CD8-positive, alpha-beta memory T cell (primary cell): Measurements from ENCODE around the gene COG5. TPM values are rescaled to one million over a fixed set of nuclear protein-coding genes. Genes with fewer than 3 reads are reported as not detected.
A peak's percentile ranks its signal among the peaks of the same experiment; 100 is the strongest.

Source experiments
- CTCF ChIA-PET: fragments of 350-600 bp; sonication (Branson Sonifier 250); formaldehyde crosslinking; loops from one replicate; lab custom pipeline; 2021; ENCODE audit warnings: antibody characterized with exemption; lab: Charles Lee
- POLR2A ChIA-PET: fragments of 350-600 bp; sonication (Branson Sonifier 250); formaldehyde crosslinking; loops from one replicate; lab custom pipeline; 2021; ENCODE audit warnings: antibody characterized with exemption; lab: Charles Lee
- DNase-seq, 5 donors: peaks; one replicate each; pipeline versions ENCODE4 v3.0.0 to v3.0.0-alpha.2; 2020 to 2022; ENCODE audit warnings: mixed read lengths in 1 of 5
- H3K27ac ChIP-seq: one replicate; pipeline ENCODE4 v1.7.0; 2013; ENCODE audit warnings: low read depth, mild to moderate bottlenecking, low read length, moderate library complexity
- H3K27me3 ChIP-seq: 2 replicates; pipeline ENCODE4 v1.7.0; 2013; ENCODE audit warnings: low read length, mild to moderate bottlenecking; ENCODE audit not compliant: insufficient read depth, poor library complexity, severe bottlenecking
- H3K36me3 ChIP-seq: 2 replicates; pipeline ENCODE4 v1.7.0; 2013; ENCODE audit warnings: mild to moderate bottlenecking, low read length, moderate library complexity; ENCODE audit not compliant: insufficient read depth
- H3K4me1 ChIP-seq: 2 replicates; pipeline ENCODE4 v1.7.0; 2013; ENCODE audit warnings: mild to moderate bottlenecking, low read length, moderate library complexity; ENCODE audit not compliant: insufficient read depth
- H3K4me3 ChIP-seq: 2 replicates; pipeline ENCODE4 v1.7.0; 2013; ENCODE audit warnings: mild to moderate bottlenecking, low read length
- H3K9me3 ChIP-seq: 2 replicates; pipeline ENCODE4 v1.7.0; 2013; ENCODE audit warnings: mild to moderate bottlenecking, low read length
- H3K27ac Mint-ChIP-seq, 8 donors: one replicate each; pipeline ENCODE4 v1.8.0; 2020 to 2021; ENCODE audit warnings: mixed read lengths in 8 of 8, mild to moderate bottlenecking in 6 of 8, inconsistent platforms in 3 of 8, moderate library complexity in 3 of 8
- H3K27me3 Mint-ChIP-seq, 2 donors: one replicate each; pipeline ENCODE4 v1.8.0; 2020 to 2021; ENCODE audit warnings: mixed read lengths in 2 of 2, mild to moderate bottlenecking in 1 of 2, moderate library complexity in 1 of 2
- H3K36me3 Mint-ChIP-seq, 3 donors: one replicate each; pipeline ENCODE4 v1.8.0; 2020 to 2021; ENCODE audit warnings: mixed read lengths in 3 of 3, inconsistent platforms in 1 of 3, mild to moderate bottlenecking in 1 of 3
- H3K4me1 Mint-ChIP-seq, 3 donors: one replicate each; pipeline ENCODE4 v1.8.0; 2020 to 2021; ENCODE audit warnings: mixed read lengths in 3 of 3, inconsistent platforms in 1 of 3, mild to moderate bottlenecking in 1 of 3
- H3K4me3 Mint-ChIP-seq, 7 donors: one replicate each; pipeline ENCODE4 v1.8.0; 2020 to 2021; ENCODE audit warnings: mixed read lengths in 7 of 7, mild to moderate bottlenecking in 6 of 7, moderate library complexity in 4 of 7, inconsistent platforms in 2 of 7
- H3K9me3 Mint-ChIP-seq, 5 donors: one replicate each; pipeline ENCODE4 v1.8.0; 2020 to 2022; ENCODE audit warnings: mixed read lengths in 5 of 5, mild to moderate bottlenecking in 3 of 5, moderate library complexity in 2 of 5, inconsistent platforms in 1 of 5
- polyA plus RNA-seq: library from polyadenylated mRNA; unstranded; fragments of 300-500 nt; fragmentation: Illumina TruSeq; gene quantifications from one replicate; pipeline ENCODE4 v1.2.3, GENCODE V29; 2021
- total RNA-seq, 2 experiments: library from RNA; stranded (reverse); gene quantifications; one replicate each; pipeline ENCODE4 v1.2.3, GENCODE V29; 2021

The COG5 gene
- total and polyA plus RNA-seq, 3 experiments from 2014 or later: 29.2 to 39.4 (median 38.9) TPM

GRCh38 chr7:107187774-107188173 is 375.9 kb downstream of the COG5 start:
- ChIA-PET CTCF (no interaction called here), POLR2A (interaction anchor here (0.5 kb wide), 1 partner anchor 375 kb away, joined by 4 read pairs; no protein-coding TSS in a partner anchor)
- Histone ChIP-seq H3K4me1 (no peaks in the 10 kb centered on the region), H3K27ac (no peak overlapping the region), H3K9me3 (no peaks in the 10 kb centered on the region), H3K36me3 (peaks cover 76% of the 10 kb centered on the region), H3K27me3 (no peaks in the 10 kb centered on the region), H3K4me3 (no peak overlapping the region)
- peaks cover 17 to 90% (median 43%) of the 10 kb centered on the region in 3 donors for H3K36me3 Mint-ChIP-seq
- peak overlapping the region in 1 of 8 donors; percentile 19 for H3K27ac Mint-ChIP-seq
- H3K4me1 Mint-ChIP-seq: peaks cover 30 to 41% (median 34%) of the 10 kb centered on the region in 3 donors
- H3K27me3 Mint-ChIP-seq: no peaks in the 10 kb centered on the region
- H3K4me3 Mint-ChIP-seq: no peak overlapping the region
- H3K9me3 Mint-ChIP-seq: no peaks in the 10 kb centered on the region
- DNase-seq: no peak

GRCh38 chr7:107186240-107186639 is 377.5 kb downstream of the COG5 start:
- Mint-ChIP-seq H3K36me3 (peaks cover 17 to 86% (median 39%) of the 10 kb centered on the region in 3 donors), H3K27ac (peak overlapping the region in 1 of 8 donors; percentile 17), H3K4me1 (peaks cover 28 to 39% (median 38%) of the 10 kb centered on the region in 3 donors), H3K4me3 (no peak overlapping the region), H3K9me3 (no peaks in the 10 kb centered on the region), H3K27me3 (no peaks in the 10 kb centered on the region)
- Histone ChIP-seq H3K4me3 (no peak overlapping the region), H3K9me3 (no peaks in the 10 kb centered on the region), H3K27ac (no peak overlapping the region), H3K4me1 (no peaks in the 10 kb centered on the region), H3K36me3 (peaks cover 67% of the 10 kb centered on the region), H3K27me3 (no peaks in the 10 kb centered on the region)
- ChIA-PET CTCF (interaction anchor here (1.1 kb wide), 1 partner anchor 541 kb away, joined by 3 read pairs; no protein-coding TSS in a partner anchor), POLR2A (interaction anchor here (1.0 to 1.4 kb wide), 2 partner anchors 9 to 18 kb away, joined by 3 to 5 read pairs; partner anchors contain the start of gene HBP1)
- no peak for DNase-seq

- CTCF ChIA-PET: interaction anchor here (1.1 kb wide), 1 partner anchor 542 kb away, joined by 3 read pairs; no protein-coding TSS in a partner anchor
- no peak for DNase-seq
- no peak overlapping the region for H3K4me3 ChIP-seq
- no peaks in the 10 kb centered on the region for H3K27me3 ChIP-seq
- Mint-ChIP-seq H3K4me1 (peaks cover 33 to 45% (median 43%) of the 10 kb centered on the region in 3 donors), H3K27me3 (no peaks in the 10 kb centered on the region), H3K27ac (no peak overlapping the region), H3K9me3 (no peaks in the 10 kb centered on the region), H3K36me3 (peaks cover 17 to 87% (median 43%) of the 10 kb centered on the region in 3 donors), H3K4me3 (no peak overlapping the region)
- no peaks in the 10 kb centered on the region for H3K9me3 ChIP-seq
- H3K4me1 ChIP-seq: peaks cover 1% of the 10 kb centered on the region
- POLR2A ChIA-PET: interaction anchor here (0.6 to 1.4 kb wide), 3 partner anchors 8 to 17 kb away, joined by 3 to 5 read pairs (median 3); partner anchors contain the start of gene HBP1
- H3K27ac ChIP-seq: no peak overlapping the region
- peaks cover 66% of the 10 kb centered on the region for H3K36me3 ChIP-seq
Measured at GRCh38 chr7:107185716-107186115, 378.0 kb downstream of the COG5 start.

GRCh38 chr7:107181172-107181571 is 382.5 kb downstream of the COG5 start:
- H3K36me3 ChIP-seq: peaks cover 36% of the 10 kb centered on the region
- ChIA-PET POLR2A (interaction anchor here (3.4 kb wide), 1 partner anchor 12 kb away, joined by 40 read pairs; the partner anchor contains the start of gene HBP1), CTCF (interaction anchor here (1.1 to 1.6 kb wide), 3 partner anchors 12 to 234 kb away, joined by 3 to 6 read pairs (median 3); partner anchors contain the start of gene HBP1)
- Mint-ChIP-seq H3K27ac (peak overlapping the region in 4 of 8 donors; percentile 6 to 95 (median 31)), H3K27me3 (no peaks in the 10 kb centered on the region), H3K4me1 (peaks cover 58 to 76% (median 66%) of the 10 kb centered on the region in 3 donors), H3K36me3 (peaks cover 11 to 71% (median 28%) of the 10 kb centered on the region in 3 donors), H3K9me3 (no peaks in the 10 kb centered on the region), H3K4me3 (peak overlapping the region in 1 of 7 donors; percentile 24)
- no peak for DNase-seq
- H3K9me3 ChIP-seq: no peaks in the 10 kb centered on the region
- H3K27me3 ChIP-seq: no peaks in the 10 kb centered on the region
- no peak overlapping the region for H3K4me3 ChIP-seq
- peaks cover 32% of the 10 kb centered on the region for H3K4me1 ChIP-seq
- no peak overlapping the region for H3K27ac ChIP-seq

- H3K36me3 ChIP-seq: peaks cover 28% of the 10 kb centered on the region
- POLR2A ChIA-PET: interaction anchor here (3.4 kb wide), 1 partner anchor 12 kb away, joined by 40 read pairs; the partner anchor contains the start of gene HBP1
- Mint-ChIP-seq H3K36me3 (peaks cover 11 to 66% (median 22%) of the 10 kb centered on the region in 3 donors), H3K27me3 (no peaks in the 10 kb centered on the region), H3K4me1 (peaks cover 61 to 78% (median 67%) of the 10 kb centered on the region in 3 donors), H3K27ac (peak overlapping the region in 7 of 8 donors; percentile 6 to 95 (median 44)), H3K9me3 (no peaks in the 10 kb centered on the region), H3K4me3 (peak overlapping the region in 4 of 7 donors; percentile 3 to 37 (median 18))
- DNase-seq: peak in 4 of 5 donors; percentile 20 to 81 (median 30)
- peaks cover 35% of the 10 kb centered on the region for H3K4me1 ChIP-seq
- no peaks in the 10 kb centered on the region for H3K27me3 ChIP-seq
- CTCF ChIA-PET: interaction anchor here (1.1 to 1.6 kb wide), 4 partner anchors 11 to 233 kb away, joined by 3 to 6 read pairs (median 4); partner anchors contain the start of gene HBP1
- H3K27ac ChIP-seq: no peak overlapping the region
- no peak overlapping the region for H3K4me3 ChIP-seq
- H3K9me3 ChIP-seq: no peaks in the 10 kb centered on the region
Measured at GRCh38 chr7:107180378-107180777, 383.3 kb downstream of the COG5 start.

GRCh38 chr7:107179326-107180164 is 384.2 kb downstream of the COG5 start:
- Mint-ChIP-seq H3K9me3 (no peaks in the 10 kb centered on the region), H3K4me3 (peak overlapping the region in 4 of 7 donors; percentile 8 to 52 (median 24)), H3K27ac (peak overlapping the region in 3 of 8 donors; percentile 26 to 67 (median 58)), H3K4me1 (peaks cover 60 to 79% (median 67%) of the 10 kb centered on the region in 3 donors), H3K36me3 (peaks cover 4 to 60% (median 15%) of the 10 kb centered on the region in 3 donors), H3K27me3 (no peaks in the 10 kb centered on the region)
- no peaks in the 10 kb centered on the region for H3K9me3 ChIP-seq
- CTCF ChIA-PET: interaction anchor here (1.1 kb wide), 1 partner anchor 31 kb away, joined by 5 read pairs; no protein-coding TSS in a partner anchor
- H3K4me1 ChIP-seq: peaks cover 43% of the 10 kb centered on the region
- H3K27me3 ChIP-seq: no peaks in the 10 kb centered on the region
- no peak overlapping the region for H3K27ac ChIP-seq
- H3K4me3 ChIP-seq: no peak overlapping the region
- peaks cover 20% of the 10 kb centered on the region for H3K36me3 ChIP-seq
- POLR2A ChIA-PET: interaction anchor here (3.4 kb wide), 1 partner anchor 11 kb away, joined by 40 read pairs; the partner anchor contains the start of gene HBP1
- no peak for DNase-seq

- no peak for DNase-seq
- Mint-ChIP-seq H3K27me3 (peaks cover 0 to 2% of the 10 kb centered on the region in 2 donors), H3K9me3 (no peaks in the 10 kb centered on the region), H3K36me3 (peaks cover 0 to 47% (median 0%) of the 10 kb centered on the region in 3 donors), H3K27ac (peak overlapping the region in 7 of 8 donors; percentile 11 to 87 (median 44)), H3K4me3 (peak overlapping the region; percentile 11 to 67 (median 52)), H3K4me1 (peaks cover 68 to 82% (median 81%) of the 10 kb centered on the region in 3 donors)
- ChIA-PET CTCF (interaction anchor here (0.8 to 1.0 kb wide), 3 partner anchors 24 to 44 kb away, joined by 3 to 5 read pairs (median 4); no protein-coding TSS in a partner anchor), POLR2A (no interaction called here)
- Histone ChIP-seq H3K4me1 (peaks cover 71% of the 10 kb centered on the region), H3K27ac (no peak overlapping the region), H3K9me3 (no peaks in the 10 kb centered on the region), H3K4me3 (no peak overlapping the region), H3K27me3 (no peaks in the 10 kb centered on the region), H3K36me3 (no peaks in the 10 kb centered on the region)
Measured at GRCh38 chr7:107173691-107174406, 389.9 kb downstream of the COG5 start.
